ENCODE data around the gene LRRC37B.

GRCh38 chr17:32102172-32102571 lies 95.0 kb downstream of the LRRC37B start:
- TF ChIP-seq CTCF (IDR thresholded peaks at IDR 0.05 in 4 of 5, conservative IDR thresholded peaks at IDR 0.05 in 1 of 5): no peak
- no peak for TF ChIP-seq POLR2A (IDR thresholded peaks at IDR 0.05)
